Erythroblast (primary cell): ENCODE data around the gene SSTR4.
A peak's percentile ranks its signal among the peaks of the same experiment; 100 is the strongest.

Experiments used
- DNase-seq, 2 experiments: peaks; one replicate each; lab custom pipeline; 2025; lab: John Stamatoyannopoulos, UW
- GATA1 ChIP-seq: IDR thresholded peaks from 2 replicates; pipeline ENCODE4 v1.6.1; 2011; ENCODE audit warnings: low read depth, mild to moderate bottlenecking, control low read depth, low read length, moderate library complexity
- POLR2A ChIP-seq: IDR thresholded peaks from 2 replicates; pipeline ENCODE4 v1.6.1; 2011; ENCODE audit warnings: mild to moderate bottlenecking, low read length

The SSTR4 gene

GRCh38 chr20:23086931-23087411 is 51.9 kb downstream of the SSTR4 start:
- no peak for TF ChIP-seq GATA1
- no peak for TF ChIP-seq POLR2A
- peak; percentile 34 to 50 for DNase-seq

- DNase-seq, result peak; percentile 81 to 87
- no peak for TF ChIP-seq POLR2A
- TF ChIP-seq GATA1, result no peak
These were observed 52.6 kb downstream of the SSTR4 start for GRCh38 chr20:23087587-23088251.
